ENCODE measurements around the gene RAD54L2.
"Not testable (repeated sequence)": the region's sequence is repeated elsewhere in the genome, so short reads cannot be mapped to it uniquely, and the experiment has no call there.

Gene RAD54L2

DNA sequence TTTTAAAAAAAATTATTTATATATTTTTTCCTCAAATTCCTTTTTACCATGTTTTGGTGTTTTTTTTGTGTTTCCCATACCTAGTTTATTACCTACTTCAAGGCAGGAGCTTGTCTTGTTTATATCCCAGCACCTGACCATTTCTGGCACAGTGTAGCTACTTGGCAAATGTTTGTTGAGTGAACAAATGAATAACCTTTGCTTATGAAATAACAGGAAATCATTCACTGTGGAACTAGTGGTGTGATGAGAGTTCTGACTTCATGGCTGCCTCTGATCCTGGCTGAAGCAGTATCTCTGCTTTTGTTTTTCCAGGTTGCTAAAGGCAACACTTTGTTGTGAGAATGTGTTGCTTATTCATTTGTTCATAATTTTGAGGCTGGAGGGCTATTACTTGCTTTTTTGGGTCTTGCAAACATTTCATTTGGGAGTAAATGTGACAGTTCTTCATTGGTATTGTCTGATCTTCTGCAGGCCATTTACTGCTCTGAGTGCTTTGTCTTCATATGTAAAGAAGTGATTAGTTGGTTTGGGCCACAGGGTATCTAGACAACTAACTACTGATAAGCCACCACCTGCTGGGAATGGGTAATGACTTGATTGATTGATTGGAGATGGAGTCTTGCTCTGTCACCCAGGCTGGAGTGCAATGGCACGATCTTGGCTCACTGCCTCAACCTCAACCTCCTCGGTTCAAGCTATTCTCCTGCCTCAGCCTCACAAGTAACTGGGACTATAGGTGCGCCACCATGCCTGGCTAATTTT lies 5.7 kb downstream of the RAD54L2 start:
- no peak for DNase-seq

DNA sequence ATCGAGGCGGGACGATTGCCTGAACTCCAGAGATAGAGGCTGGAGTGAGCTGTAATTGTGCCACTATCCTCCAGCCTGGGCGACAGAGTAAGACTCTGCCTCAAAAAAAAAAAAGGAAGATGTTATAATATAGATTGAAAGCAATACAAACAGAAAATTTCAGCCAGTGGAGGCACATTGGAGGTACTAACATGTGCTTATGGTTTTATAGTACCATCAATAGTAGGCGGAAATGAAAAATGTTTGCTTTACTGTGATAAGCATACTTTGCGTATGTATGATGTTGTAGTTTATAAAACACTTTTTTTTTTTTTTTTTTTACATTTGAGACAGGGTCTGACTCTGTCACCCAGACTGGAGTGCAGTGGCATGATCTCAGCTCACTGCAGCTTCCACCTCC lies 8.8 kb downstream of the RAD54L2 start:
- no peak for DNase-seq

DNA sequence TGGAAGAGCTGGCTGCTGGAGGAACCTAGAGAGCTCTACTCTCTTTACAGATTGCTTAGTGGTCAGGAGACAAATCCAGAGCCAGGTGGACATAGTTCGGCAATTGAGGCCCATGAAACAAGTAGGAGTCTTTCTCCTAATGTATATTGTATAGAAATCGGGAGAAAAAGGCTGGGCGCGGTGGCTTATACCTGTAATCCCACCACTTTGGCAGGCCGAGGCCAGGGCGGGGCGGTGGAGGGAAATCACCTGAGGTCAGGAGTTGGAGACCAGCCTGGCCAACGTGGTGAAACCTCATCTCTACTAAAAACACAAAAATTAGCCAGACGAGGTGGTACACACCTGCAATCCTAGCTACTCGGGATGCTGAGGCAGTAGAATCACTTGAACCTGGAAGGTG lies 10.8 kb downstream of the RAD54L2 start:
- DNase-seq: no peak

DNA sequence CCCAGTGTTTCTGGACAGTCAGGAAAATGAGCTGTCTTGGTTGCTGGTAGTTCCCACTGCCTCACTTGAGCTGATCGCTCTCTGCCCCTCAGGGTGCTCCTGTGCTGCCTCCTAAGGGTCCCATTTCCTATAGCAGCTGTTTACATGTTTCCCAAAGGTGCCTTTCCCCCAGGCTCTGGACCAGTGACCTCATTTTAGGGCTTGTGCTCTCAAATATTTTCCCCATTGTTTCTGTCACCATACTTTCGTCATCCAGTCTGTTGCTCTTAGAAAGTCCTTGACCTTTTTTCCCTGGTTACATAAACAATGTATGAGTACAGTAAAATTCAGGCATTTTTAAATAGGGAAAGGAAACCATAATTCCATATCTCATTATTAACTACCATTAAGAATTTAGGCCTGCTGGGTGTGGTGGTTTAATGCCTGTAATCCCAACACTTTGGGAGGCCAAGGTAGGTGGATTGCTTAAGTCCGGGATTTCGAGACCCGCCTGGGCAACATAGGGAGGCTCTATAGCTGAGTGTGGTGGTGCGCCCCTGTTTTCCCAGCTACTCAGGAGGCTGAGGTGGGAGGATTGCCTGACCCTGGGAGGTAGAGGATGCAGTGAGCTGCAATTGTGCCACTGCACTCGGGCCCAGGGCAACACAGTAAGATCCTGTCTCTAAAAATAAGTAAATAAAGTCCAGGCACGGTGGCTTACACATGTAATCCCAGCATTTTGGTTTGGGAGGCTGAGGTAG lies 11.7 kb downstream of the RAD54L2 start:
- no peak for DNase-seq

DNA sequence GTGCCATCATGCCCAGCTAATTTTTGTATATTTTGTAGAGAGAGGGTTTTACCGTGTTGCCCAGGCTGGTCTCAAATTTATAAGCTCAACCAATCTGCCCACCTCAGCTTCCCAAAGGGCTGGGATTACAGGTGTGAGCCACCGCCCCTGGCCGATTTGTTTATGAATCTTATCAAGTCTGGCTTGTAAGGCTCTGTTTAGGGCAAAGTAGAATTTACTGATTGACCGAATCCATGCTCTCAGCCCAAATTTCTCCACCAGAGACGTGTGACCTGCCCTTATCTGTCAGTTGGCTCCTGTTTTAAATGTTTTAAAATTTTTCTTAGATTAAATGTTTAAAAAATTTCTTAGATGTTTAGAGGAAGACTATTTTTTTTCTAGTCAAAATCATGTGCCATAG lies 19.5 kb downstream of the RAD54L2 start:
- no peak for DNase-seq

DNA sequence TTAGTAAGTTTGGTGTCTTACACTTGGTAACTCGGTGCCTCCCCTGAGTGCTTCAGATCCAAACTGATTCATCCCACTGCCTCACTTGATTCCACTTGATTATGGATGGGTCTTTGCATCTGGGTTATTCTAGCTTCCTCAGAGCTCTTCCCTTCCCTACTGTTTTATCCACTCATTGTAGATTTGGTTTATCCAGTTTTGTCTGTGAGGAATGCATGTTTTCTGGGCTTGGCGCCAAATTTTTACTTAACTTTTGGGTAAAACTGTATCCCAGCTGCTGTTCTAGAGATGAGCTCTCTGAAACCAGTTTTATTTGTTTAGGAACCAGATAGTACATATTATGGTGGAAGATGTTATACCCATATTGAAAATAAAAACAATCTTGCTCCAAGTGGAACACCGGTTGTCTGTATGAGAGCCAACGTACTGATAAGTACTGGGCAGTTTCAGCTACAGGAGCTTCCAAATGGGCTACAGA lies 20.9 kb downstream of the RAD54L2 start:
- no peak for DNase-seq

DNA sequence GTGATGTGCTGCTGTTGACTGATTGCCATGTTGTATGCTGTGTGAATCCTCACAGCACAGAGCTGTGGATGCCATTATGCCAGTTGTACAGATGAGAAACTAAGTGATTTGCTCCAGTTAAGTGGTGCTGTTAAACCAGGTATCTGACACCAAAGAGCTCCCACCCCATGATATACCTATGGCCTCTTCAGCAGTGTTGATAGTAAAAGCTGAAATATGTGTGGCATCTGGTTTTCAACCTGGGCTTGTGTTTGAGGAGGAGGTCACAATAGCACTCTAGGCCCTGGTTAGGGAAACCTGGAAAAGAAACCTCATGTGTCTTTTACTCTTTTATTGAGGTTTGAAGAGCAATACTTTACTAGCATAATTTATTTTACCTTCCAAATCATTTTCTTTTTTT lies 21.4 kb downstream of the RAD54L2 start:
- no peak for DNase-seq

DNA sequence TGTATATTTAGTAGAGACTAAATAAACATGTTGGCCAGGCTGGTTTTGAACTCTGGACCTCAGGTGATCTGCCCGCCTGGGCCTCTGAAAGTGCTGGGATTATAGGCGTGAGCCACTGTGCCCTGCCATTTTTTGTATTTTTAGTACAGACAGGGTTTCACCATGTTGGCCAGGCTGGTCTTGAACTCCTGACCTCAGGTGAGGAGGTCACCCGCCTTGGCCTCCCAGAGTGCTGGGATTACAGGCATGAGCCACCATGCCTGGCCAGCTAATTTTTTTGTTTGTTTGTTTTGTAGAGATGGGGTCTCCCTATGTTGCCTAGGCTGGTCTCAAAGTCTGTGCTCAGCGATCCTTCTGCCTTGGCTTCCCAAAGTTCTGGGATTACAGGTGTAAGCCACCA lies 23.9 kb downstream of the RAD54L2 start:
- not testable (repeated sequence) for DNase-seq

DNA sequence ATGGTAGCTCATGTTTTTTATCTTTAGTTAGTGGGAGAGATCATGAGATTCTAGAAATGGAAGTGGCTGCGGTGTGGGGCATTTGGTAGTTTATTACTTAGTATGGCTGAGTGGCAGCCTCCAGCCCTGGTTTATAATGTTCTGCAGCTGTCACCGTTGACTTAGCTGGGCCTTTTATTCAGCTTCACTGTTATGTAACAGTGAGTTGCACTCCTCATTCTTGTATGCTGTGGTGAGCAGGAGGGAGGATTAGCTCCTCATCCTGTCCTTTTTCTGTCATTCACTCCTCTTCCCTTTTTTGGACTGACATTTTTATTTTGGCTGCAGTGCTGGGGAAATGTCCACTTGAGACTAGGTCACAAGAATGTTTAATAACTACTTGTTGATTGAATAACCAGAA lies 29.5 kb downstream of the RAD54L2 start:
- no peak for DNase-seq

DNA sequence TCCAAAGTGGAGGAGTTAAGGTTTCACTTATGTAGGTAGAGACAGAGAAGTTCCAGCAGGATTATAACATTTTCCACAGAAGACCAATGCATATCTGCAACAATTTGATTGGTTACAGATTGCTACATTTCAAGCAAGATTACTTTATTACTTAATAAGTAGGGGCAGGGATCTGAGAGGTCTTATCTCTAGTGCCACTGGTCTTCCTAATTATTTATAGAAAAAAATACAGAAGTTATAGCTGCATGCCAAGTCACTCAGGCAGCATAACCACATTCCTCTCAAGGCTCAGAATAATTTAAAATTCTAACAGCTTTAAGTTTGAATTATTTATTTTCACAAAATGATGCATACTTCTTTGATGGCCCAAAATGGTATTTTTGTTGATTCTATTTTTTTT lies 30.5 kb downstream of the RAD54L2 start:
- no peak for DNase-seq

DNA sequence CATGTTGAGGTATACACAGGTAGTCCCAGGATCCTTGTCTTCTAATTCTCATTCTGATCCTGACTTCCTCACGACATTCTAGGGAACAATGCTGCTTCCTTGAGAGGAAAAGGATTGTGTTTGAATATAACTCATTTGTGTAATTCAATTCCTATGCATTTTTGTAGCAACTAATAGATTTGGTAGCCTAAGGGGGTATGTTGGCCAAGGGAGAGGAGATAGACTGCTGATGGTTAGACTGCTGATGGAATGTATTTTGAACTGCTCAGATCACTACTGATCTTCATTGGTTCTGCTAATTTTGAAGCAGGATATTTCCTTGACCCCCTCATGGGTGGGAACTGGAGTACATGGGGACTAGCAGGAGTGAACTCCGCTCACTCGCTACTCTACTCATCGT lies 39.7 kb downstream of the RAD54L2 start:
- DNase-seq: no peak

DNA sequence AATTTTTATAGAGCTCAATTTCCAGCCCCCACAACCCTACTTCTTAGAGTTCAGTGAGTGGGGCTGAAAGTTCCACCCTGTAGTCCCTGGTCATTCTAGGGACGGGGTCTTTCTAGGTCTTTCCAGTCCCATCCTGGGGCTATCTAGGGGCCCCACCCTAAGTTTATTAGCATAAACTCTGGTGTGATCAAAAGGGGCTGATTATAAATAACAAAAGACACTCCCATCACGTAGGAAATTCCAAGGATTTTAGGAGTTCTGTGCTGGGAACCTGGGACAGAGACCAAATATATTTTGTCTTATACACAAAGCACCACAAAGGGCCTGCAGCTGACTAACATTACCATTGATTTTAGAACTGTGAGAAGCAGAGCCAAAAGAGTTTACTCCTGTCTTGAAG lies 41.9 kb downstream of the RAD54L2 start:
- no peak for DNase-seq

DNA sequence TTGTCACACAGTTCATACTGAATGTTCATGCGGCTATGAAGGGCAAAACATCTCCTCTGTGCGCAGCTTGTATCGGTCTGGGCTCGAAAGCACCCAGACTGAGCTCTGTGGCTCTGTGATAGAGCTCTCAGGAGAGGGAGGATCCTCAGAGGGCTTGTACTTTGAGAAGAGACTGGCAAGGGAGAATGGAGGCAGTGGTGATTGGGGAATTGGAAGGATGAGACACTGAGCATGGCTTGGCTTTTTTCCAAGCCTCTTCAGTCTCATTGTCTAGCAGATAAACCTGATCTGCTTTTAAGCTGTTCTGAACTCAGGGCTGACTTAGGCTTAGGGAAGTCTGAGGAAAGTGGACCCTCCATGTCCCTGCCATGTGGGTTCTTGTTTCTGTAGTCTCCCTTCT lies 43.0 kb downstream of the RAD54L2 start:
- no peak for DNase-seq

DNA sequence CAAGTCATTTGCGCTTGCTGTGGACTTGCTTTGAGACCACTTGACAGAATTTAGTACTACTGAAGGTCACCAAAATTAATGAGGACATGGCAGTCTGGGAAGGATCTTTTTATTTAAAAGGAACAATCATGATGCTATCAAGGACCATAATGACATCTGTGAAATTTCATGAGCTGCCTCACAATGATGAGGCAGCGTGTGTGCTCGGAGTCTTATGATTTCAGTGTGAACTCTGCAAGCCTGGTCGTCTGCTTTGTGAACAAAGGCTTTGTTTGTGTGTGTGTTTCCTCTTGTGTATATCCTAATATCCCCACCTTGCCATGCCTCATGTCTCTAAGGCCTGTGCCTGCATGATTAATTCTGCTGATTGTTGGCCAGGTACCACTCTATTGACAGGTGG lies 46.7 kb downstream of the RAD54L2 start:
- no peak for DNase-seq

DNA sequence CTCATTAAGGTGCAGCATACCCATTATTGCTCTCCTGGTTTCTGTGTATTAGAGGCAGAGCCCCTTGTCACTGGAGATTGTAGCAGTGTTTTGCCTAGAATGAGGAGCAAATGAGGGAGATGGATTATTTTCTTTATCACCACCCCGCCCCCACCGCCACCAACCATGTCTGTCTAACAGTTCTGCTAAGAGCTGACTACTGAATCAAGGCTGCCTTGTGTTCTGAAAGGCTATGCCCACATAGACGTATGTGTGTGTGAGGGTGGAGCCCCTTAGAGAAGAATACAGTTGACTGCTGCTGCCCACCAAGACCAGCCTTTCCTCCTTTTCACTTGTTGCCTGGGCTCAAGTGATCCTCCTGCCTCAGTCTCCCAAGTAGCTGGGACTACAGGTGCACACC lies 47.4 kb downstream of the RAD54L2 start:
- no peak for DNase-seq

Measured in stimulated activated CD4-positive, alpha-beta T cell treated with anti-CD3 and anti-CD28 coated beads, Interleukin-4, amount 100 ng/mL, for 4 hours (primary cell).